T-helper 1 cell (primary cell): ENCODE data around the gene CENPP.
"Not testable (repeated sequence)": the region's sequence is repeated elsewhere in the genome, so short reads cannot be mapped to it uniquely, and the experiment has no call there.

Experiments used
- DNase-seq, 5 donors: peaks; one replicate each; pipeline ENCODE4 v3.0.0-alpha.2; 2012 to 2020

CENPP gene

GRCh38 chr9:92381775-92382174 is 56.0 kb downstream of the CENPP start:
- no peak for DNase-seq

- DNase-seq: no peak
Observed at GRCh38 chr9:92384375-92384774, 58.6 kb downstream of the CENPP start.

GRCh38 chr9:92385001-92385400 is 59.2 kb downstream of the CENPP start:
- DNase-seq: no peak

GRCh38 chr9:92385477-92385876 is 59.7 kb downstream of the CENPP start:
- no peak for DNase-seq

- DNase-seq: no peak
Observed at GRCh38 chr9:92385953-92386352, 60.2 kb downstream of the CENPP start.

- no peak for DNase-seq
Observed at GRCh38 chr9:92392690-92393089, 66.9 kb downstream of the CENPP start.

GRCh38 chr9:92393686-92394085 is 67.9 kb downstream of the CENPP start:
- DNase-seq: no peak

GRCh38 chr9:92395617-92396016 is 69.9 kb downstream of the CENPP start:
- no peak for DNase-seq

- no peak for DNase-seq
Observed at GRCh38 chr9:92397853-92398252, 72.1 kb downstream of the CENPP start.

- DNase-seq: no peak
Observed at GRCh38 chr9:92402360-92402759, 76.6 kb downstream of the CENPP start.

- no peak for DNase-seq
Observed at GRCh38 chr9:92402826-92403745, 77.3 kb downstream of the CENPP start.

GRCh38 chr9:92404042-92404836 is 78.5 kb downstream of the CENPP start, which contains the start of gene OGN:
Gene OGN (minus strand): TSS chr9:92404578. CDS start chr9:92403407, 1,171 bp downstream.
- DNase-seq: no peak

GRCh38 chr9:92405818-92406217 is 80.1 kb downstream of the CENPP start:
- DNase-seq: no peak

- peak in 3 of 5 donors; percentile 2 to 68 (median 24) for DNase-seq
Observed at GRCh38 chr9:92406477-92406876, 80.7 kb downstream of the CENPP start.

GRCh38 chr9:92407818-92408217 is 82.1 kb downstream of the CENPP start:
- DNase-seq: no peak

GRCh38 chr9:92408747-92409478 is 83.2 kb downstream of the CENPP start:
- no peak for DNase-seq

GRCh38 chr9:92411157-92411556 is 85.4 kb downstream of the CENPP start:
- not testable (repeated sequence) for DNase-seq

GRCh38 chr9:92414566-92414965 is 88.8 kb downstream of the CENPP start:
- no peak for DNase-seq

- no peak for DNase-seq
Observed at GRCh38 chr9:92422611-92423338, 97.0 kb downstream of the CENPP start.

- DNase-seq: no peak
Observed at GRCh38 chr9:92423612-92424011, 97.9 kb downstream of the CENPP start.

GRCh38 chr9:92424340-92424739 is 98.6 kb downstream of the CENPP start, which contains the start of gene OMD:
Gene OMD (minus strand): TSS chr9:92424471. CDS start chr9:92417558, 6,913 bp downstream.
- DNase-seq: no peak

- no peak for DNase-seq
Observed at GRCh38 chr9:92425474-92425873, 99.7 kb downstream of the CENPP start.
